Stimulated activated CD4-positive, alpha-beta T cell treated with anti-CD3 and anti-CD28 coated beads, Interleukin-4, amount 100 ng/mL, for 48 hours (primary cell): ENCODE results near the gene GDF10.

Experiments used
- DNase-seq, 2 donors: peaks; one replicate each; pipeline ENCODE4 v3.0.0-alpha.2; 2020; ENCODE audit warnings: low read depth in 2 of 2

GDF10 gene

DNA sequence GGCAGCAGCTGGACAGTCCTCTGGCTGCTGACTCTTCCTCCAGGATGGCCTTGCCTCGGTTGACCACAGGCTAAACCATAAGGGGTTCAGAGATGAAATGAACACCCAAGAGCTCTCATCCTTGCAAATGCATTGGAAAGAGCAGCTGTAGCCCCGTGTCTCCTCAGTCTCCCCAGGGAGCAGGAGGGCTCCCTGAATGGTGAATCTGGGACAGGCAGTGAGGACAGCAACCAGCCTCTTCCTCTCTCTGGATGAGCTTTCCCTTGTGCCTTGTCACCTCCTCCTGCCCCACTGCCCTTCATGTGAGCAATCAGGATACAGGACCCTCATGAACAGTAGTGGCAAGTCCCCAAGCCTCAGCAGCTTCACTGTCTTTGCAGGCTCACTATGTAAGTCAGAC, 23.9 kb upstream of the GDF10 start:
- no peak for DNase-seq

DNA sequence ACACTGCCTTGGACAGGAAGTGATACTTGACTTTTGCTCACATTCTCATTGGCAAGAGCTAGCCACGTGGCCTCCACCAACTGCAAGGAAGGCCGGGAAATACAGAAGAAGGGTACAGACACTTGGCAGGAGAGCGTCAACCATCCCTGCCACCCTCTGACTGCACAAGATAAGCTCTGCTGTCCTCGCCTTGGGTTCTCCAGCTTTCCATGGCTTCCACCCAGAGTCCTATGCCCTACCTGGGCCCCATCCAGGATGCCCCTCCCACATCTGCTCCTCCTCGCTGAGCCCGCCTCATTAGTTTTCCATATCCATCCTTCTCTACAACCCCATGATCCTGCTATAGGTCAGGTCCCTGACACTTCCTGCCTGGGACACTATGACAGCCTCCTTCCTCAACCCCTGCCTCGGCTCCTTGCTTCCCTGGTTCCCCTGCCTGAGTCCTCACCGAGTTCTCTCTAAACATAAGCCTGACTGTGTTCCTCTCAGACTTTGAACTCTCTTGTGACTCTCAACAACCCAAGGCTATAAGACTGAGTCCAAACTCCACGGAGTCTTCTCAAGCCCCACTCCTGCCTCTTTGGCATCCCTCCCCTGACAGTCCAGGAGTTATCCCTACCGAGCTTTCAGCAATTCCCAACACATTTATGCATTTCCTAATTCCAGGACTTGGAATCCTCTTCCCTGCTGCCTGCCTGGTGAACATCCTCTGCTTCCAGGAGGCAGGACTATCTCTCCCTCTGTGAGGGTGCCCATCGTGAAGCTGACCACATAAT, 23.2 kb upstream of the GDF10 start:
- no peak for DNase-seq

DNA sequence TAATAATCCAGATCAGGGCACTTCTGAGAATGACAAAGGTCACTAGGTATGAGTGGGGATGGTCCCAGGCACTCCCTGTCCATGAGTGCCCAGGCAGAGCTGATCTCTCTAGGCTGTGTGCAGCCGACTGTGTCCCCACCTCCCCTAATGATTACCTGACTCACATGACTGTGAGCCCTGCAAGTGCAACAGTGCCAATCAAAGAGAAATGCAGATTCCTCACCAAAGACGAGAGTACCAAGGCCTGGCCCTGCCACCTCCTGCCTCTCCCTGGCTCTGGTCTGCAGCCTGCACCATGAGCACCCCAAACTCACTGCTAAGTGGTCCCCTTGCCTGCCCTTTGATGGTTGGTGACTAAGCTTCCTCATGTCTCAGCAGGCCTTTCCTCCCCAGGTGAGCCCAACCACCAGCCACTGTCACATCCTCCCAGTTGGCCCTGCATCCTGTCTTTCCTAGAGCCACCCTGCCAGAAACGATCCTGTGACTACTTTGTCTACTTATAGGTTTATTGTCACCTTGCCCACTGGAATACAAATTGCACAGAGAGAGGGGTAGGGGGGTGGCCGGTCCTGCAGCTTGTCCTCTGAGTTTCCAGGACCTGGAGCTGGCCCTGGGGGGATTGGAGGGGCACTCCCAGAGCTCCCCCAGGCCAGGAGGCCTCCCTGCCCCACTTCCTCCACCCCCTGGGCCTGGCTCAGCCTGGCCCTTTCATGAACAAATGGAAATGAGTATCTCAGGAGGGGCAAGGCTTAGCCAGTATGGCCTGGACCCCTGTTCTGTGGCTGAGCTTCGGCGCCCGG, 22.4 kb upstream of the GDF10 start:
- peak in 1 of 2 donors; percentile 20 for DNase-seq

DNA sequence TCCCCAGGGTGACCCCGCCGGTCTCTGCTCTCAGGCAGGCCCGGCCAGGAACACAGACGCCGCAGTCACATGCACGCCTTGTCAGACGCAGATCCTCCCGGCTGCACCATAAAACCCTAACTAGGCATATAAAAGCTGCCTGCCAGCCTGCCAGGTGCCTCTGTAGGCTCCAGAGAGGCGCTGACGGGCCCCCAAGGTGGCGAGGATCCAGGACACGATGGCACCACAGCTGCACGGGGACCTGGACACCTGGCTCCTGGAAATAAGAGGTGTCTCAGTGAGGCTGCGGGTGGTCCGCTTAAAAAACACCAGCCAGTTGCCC, 21.9 kb upstream of the GDF10 start:
- DNase-seq: no peak

DNA sequence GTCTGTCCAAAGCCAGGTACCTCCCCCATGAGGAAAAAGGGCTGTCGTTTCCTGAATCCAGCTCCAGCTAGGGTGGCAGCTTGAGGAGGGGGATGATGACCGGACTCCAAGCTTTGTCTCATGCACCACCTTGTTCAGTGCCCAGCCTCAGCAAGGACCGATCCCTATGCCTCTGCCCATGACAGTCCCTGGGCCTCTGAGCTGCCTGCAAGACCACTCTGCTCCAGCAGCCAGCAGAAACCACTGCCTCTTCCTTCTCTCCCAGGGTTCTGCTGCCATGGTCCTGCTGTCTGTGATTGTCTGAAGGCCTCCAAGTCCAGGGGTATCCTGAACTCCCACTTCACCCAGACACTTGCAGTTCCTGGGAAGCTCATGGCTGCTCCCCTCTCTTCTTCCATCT, 21.3 kb upstream of the GDF10 start:
- DNase-seq: no peak

DNA sequence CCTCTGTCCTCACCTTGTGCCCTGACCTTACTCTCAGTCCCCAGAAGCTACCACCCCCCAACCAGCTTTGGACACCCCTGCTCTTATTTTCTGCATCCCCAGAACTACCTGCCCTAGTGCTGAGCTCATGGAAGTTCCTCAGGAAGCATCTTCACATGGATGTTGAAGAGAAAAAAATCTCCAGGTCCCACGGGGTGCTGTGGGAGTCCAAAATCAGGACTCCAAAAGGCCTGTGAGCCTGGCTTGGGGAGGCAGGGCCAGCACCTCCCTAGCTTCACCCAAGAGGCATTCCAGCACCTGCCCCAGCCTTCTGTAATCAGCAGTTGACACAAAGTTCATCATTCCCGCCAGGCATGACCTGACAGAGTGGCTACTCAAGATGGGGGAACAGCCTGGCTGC, 20.7 kb upstream of the GDF10 start:
- DNase-seq: no peak

DNA sequence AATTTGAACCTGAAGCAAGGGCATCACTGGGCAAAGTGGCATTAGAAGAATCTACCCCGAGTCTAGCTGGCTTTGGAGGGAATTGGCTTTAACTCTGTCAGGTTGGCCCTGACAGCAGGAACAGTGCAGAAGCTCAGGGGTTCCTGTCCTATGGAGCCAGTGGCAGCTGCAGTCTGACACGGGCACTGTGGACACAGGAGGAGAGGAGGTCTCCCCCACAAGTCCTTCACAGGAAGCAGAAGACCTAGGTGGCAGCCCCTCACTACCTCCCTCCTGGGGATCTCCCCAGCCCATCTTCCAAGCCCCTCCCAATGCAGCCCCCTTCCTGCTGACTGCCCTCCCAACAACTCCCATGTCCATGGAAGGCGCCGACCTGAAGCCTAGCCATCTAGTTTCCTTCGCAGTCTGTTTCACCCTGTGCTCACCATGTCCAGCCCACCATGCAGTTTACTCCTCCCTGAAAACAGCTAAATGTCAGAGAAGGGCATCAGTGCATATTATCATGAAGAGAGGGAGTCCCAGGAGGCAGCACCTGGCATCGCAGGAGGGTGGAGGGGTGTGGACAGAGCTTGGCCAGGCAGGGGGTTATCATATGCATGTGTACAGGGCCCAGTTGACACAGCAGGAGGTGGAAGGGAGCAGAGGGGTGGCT, 17.9 kb upstream of the GDF10 start:
- no peak for DNase-seq

DNA sequence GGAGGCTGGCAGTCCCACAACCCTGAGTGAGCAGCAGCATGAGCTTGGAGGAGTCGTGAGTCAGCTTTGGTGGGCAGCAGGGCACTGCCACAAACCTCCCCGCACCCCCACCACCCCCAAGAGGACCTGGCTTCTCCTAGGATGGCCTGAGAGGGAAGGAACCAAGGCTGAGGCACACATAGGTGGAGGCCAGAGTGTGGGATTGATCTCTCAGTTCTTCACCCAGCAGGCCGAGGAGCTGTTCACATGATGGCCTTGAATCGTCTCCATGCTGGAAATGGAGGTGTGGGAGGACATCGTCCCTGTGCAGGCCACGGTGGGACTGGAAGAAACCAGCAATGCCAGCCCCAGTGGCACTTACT, 17.4 kb upstream of the GDF10 start:
- no peak for DNase-seq

DNA sequence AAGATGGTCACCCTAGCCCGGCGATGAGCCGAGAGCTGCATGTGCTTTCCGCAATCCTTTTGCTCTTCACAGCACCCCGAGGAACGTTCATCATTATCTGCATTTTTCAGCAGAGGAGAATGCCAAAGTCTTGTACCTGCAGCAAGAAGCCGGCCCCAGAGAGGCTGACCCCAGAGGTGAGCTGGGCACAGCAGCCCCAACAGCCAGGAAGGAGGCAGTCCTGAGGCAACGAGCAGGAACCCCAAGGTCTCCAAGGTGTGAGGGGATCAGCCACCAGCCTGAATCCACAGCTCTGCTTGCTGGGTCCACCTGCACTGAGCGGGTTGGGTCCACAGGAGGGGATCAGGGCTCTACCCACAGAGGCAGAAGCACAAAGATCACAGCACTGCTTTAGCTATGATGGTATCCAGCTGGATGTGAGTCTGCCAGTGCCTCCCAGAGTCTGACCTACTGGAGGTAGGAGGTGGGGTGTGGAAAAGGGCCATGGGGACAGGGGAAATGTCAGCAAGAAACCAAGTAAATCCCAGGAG, 16.8 kb upstream of the GDF10 start:
- no peak for DNase-seq

DNA sequence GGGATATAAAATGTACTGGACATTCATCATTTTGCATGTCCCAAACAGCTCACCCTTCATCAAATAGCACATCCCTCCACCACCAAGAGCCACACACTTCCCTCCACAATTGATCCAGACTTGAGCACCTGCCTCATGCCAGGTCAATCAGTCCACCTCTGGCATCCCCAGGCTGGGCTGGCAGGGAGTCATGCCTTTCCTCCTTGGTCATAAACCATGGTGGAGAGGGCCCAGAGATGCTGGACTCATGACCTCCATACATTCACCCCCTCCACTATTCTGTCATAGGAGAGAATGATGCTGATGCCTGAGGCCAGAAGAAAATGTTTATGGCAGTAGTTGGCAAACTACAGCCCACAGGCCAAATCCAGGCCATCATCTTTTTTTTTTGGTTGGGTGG, 16.1 kb upstream of the GDF10 start:
- DNase-seq: no peak

DNA sequence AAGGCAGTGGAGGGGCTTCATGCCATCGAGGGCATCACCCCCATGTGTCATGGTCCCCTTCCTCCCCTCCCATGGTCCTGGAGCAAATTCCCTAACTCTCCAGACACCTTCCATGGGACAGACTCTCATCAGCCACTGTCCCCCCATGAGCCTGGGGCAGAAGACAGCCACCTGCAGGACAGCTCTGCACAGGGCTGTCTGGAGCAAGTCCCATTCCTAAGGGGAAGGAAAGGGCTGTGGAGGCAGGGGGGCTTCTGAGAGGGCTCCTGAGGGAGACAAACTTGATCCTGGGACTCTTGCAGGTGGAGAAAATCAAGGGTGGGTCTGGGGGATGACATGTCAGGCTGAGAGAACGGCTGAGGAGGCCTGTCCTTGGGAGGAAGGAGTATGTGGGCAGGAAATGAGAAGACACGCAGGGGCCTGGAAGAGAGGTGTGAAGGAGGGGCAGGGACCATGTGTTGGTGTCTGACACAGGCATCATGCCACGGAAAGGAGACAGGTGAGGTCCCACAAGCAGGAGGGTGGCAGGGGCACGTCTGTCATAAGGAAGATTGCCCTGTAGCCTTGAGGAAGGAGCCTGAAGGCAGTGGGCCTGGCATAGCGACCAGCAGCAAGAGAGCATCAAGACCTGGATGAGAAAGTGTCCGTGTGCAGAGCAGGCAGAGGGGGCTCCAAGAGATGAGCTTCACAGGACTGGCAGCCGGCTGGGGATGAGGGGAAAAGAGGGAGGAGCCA, 14.4 kb upstream of the GDF10 start:
- DNase-seq: no peak

DNA sequence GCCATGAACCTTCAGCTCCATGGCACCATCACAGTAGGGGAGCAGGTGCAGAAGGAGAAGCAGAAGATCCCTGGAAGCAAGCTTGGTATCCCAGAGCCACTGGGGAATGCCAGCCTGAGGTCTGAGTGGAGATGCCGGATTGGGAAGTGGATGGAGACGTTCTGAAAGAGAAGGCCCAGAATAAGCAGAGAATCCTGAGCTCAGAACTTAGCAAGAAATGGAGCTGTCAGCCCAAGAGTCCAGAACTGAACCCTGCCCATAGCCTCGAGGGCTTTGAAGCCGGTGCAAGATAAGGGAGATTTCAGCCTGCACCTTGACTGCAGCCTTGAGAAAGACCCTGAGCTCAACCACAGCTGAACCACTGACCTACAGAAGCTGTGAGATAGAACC, 13.9 kb upstream of the GDF10 start:
- DNase-seq: no peak

DNA sequence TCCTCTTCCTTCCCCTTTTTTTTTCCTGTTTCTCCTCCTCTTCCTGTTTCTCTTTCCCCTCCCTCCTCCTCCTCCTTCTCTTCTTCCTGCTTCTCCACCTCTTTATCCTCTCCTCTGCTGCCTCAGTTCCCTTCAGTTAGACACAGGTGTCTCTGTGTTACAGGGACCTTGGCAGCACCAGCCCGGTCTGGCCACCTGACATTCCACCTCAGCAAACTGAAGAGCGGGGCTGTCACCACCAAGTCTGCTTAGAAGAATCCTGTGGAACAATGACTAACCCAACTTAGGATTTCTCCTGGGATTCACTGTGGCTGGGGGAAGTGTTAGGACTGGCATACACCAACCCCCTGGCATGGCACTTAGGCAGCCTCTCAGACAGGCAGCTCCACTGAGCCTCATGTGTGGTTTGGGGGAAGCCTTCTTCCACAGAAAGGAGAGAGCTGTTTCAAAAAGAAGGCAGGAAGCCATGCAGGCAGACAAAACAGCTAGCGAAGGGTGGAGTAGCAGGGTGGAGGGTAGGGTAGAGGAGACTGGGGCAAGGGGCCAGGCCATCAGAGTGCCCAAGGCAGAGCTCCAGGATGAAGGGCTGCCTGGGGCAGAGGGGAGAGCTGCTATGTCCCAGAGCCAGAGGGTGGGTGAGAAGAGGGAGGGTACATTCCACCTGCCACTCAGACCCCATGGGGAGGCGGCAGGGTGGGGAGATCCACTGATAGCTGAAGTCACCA, 13.2 kb upstream of the GDF10 start:
- no peak for DNase-seq

DNA sequence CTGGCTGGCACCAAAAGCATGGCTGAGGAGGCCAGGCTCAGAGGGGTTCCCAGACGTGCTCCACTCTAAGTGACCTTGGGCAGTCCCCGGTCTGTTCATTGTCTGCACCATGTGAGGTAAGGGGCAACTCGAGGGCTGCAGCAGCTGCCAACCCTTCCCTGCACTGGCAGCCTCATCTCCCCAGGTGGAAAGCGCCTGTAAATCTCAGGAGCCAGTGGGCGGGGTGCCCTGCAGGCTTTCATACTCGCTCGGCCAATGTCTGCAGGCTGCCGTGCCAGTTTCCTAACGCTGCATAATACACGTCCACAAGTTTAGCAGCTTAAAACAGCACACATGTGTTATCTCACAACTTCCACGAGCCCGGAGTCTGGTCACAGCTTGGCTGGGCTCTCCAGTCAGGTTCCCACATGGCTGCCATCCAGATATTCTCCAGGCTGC, 12.6 kb upstream of the GDF10 start:
- DNase-seq: no peak

DNA sequence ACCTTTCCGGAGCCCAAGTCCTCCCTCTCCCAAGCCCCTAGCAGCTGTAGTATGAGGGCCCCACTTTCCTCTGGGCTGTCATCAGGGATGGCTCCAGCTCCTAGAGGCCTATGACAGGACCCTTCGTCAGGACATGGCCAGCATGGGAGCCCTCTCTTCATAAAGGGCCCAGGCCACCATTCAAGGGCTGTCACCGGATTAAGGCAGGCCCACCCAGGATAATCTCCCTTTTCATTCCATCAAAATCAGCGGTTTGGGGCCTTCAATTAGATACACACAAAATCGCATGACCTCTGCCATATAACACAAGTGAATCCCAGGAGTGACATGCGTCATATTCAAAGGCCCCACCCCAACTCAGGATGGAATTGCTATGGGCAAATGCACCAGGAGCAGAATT, 12.2 kb upstream of the GDF10 start:
- DNase-seq: no peak

DNA sequence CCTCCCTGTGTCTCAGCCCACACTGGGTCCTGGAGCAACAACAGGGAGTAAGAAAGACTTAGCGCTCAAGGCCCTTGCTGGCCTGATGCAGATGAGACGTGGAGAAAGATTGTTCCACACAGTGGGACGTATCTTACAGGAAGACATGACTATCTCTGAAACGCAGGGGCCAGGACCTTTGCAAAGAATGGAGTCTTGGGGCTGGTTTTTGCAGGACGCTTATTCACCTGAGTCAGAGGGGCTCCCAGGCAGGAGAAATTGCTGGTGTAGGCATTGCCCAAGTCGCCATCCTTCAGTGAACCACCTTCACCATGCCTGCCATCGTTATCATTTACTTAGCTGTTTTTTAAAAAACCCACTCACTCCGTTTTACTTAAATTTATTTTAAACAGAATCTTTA, 11.8 kb upstream of the GDF10 start:
- DNase-seq: no peak

DNA sequence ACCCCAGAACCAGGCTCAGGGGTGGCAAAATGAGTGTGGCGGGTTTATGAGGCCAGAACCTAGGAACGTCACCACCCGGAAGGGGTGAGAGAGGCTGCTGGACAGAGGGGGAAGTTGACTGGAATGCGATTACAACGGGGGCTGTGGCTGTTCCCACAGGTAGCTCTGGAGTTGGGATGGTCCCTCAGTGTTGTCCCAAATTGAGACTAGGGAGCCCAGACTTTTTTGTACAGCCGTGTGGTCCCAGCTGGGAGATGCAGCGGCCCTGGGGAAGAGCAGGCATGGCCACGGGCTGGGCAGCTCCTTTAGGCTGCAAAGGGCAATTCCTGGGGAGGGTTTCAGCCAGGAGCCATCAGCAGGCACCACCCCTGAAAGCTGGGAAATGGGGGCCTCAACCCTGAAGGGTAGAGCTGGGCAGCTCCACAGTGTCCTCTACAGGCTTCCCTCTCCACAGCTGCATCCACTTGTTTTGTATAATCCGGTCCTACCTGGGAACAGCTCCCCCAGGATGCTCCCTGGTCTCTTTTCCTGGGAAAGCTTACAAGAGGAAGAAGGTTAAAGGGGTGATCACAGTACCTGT, 11.0 kb upstream of the GDF10 start:
- no peak for DNase-seq

DNA sequence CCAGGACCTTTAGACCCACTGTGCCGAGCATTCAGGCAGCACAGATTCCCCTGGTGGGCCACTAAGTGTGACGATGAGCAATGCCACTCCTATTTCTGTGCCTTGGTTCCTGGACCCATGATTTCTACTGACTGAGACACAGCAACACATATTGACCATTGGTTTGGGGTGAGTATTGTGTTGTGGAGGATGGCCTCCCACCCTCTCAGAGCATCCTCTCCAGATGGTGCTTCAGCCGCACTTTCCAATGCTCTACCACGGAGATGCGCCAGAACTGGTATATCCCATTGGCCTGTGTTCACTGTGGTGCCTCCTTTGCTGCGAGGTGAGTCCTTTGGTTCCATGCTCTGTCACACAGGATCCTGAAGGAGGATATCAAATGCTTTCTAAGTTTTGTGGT, 10.1 kb upstream of the GDF10 start:
- DNase-seq: no peak

DNA sequence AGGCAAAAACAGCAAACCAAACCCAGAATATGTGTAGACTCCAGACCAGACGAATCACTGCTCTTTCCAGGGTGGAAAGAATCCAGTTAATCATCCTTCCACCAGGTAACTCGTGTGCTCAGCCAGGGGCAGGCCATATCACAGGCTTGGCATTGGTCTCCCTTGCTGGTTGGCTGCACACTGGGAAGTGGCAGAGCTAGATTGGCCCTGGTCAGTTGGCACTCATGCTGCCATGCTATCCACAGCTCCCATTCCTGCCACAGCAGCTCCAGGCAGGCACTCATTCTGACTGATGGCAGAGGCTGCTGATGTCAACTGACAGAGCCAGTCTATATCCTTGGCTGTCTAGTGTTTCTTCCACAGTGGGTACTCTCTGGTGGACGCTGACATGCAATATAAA, 9.7 kb upstream of the GDF10 start:
- DNase-seq: no peak

DNA sequence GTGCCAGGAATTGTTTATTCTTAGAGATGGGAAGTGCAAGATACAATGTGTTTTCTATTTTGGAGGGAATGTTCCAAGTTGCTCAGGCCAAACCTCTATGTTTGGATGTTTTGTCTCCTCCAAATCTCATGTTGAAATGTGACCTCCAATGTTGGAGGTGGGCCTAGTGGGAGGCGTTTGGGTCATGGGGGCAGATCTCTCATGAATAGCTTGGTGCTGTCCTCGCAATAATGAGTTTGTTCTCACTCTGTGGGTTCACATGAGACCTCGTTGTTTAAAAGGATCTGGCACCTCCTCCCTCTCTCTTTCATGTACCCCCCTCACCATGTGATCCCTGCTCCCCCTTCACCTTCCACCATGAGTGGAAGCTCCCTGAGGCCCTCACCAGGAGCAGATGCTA, 8.3 kb upstream of the GDF10 start:
- DNase-seq: no peak

DNA sequence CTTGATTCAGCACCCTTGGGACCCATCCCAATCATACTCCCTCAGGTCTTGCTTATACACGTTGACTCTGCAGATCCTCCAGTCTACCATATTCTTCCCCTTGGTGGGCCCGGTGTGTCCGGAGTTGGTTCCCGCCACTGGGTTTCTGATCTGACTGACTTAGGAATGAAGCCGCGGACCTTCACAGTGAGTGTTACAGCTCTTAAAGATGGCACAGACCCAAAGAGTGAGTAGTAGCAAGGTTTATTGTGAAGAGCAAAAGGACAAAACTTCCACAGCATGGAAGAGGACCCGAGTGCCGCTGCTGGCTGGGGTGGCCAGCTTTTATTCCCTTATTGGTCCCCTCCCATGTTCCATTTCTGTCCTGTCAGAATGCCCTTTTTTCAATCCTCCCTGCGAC, 5.9 kb upstream of the GDF10 start:
- no peak for DNase-seq
